Measurements from ENCODE around the gene G3BP2. TPM values are rescaled to one million over a fixed set of nuclear protein-coding genes. Genes with fewer than 3 reads are reported as not detected.
A peak's percentile ranks its signal among the peaks of the same experiment; 100 is the strongest.
"Not testable (repeated sequence)": the region's sequence is repeated elsewhere in the genome, so short reads cannot be mapped to it uniquely, and the experiment has no call there.

G3BP2 gene
- total RNA-seq, 1 donor: 228 TPM

- Histone ChIP-seq H3K9me3 (ENCODE audit: low read depth, low read length) (no peaks in the 10 kb centered on the region), H3K4me1 (ENCODE audit: insufficient read depth, low read length) (peaks cover 16% of the 10 kb centered on the region), H3K4me3 (ENCODE audit: low read length) (no peak overlapping the region), H3K27me3 (ENCODE audit: insufficient read depth, low read length) (no peaks in the 10 kb centered on the region)
These were observed 25.2 kb upstream of the G3BP2 start for GRCh38 chr4:75698162-75698962.

GRCh38 chr4:75696581-75696980 is 23.4 kb upstream of the G3BP2 start:
- Histone ChIP-seq H3K9me3 (ENCODE audit: low read depth, low read length) (no peaks in the 10 kb centered on the region), H3K27me3 (ENCODE audit: insufficient read depth, low read length) (no peaks in the 10 kb centered on the region), H3K4me3 (ENCODE audit: low read length) (no peak overlapping the region), H3K4me1 (ENCODE audit: insufficient read depth, low read length) (peaks cover 16% of the 10 kb centered on the region)

- Histone ChIP-seq H3K4me3 (ENCODE audit: low read length) (no peak overlapping the region), H3K4me1 (ENCODE audit: insufficient read depth, low read length) (peaks cover 16% of the 10 kb centered on the region), H3K27me3 (ENCODE audit: insufficient read depth, low read length) (no peaks in the 10 kb centered on the region), H3K9me3 (ENCODE audit: low read depth, low read length) (no peaks in the 10 kb centered on the region)
These were observed 22.9 kb upstream of the G3BP2 start for GRCh38 chr4:75696071-75696470.

- H3K4me1 ChIP-seq (ENCODE audit: insufficient read depth, low read length); H3K9me3 ChIP-seq (ENCODE audit: low read depth, low read length); H3K4me3 ChIP-seq (ENCODE audit: low read length); H3K27me3 ChIP-seq (ENCODE audit: insufficient read depth, low read length): not testable (repeated sequence)
These were observed 18.9 kb upstream of the G3BP2 start for GRCh38 chr4:75692066-75692465.

GRCh38 chr4:75687125-75687524 is 13.9 kb upstream of the G3BP2 start:
- H3K27me3 ChIP-seq (ENCODE audit: insufficient read depth, low read length); H3K4me1 ChIP-seq (ENCODE audit: insufficient read depth, low read length); H3K9me3 ChIP-seq (ENCODE audit: low read depth, low read length); H3K4me3 ChIP-seq (ENCODE audit: low read length): not testable (repeated sequence)

- Histone ChIP-seq H3K4me3 (ENCODE audit: low read length) (no peak overlapping the region), H3K27me3 (ENCODE audit: insufficient read depth, low read length) (no peaks in the 10 kb centered on the region), H3K9me3 (ENCODE audit: low read depth, low read length) (no peaks in the 10 kb centered on the region), H3K4me1 (ENCODE audit: insufficient read depth, low read length) (peaks cover 4% of the 10 kb centered on the region)
These were observed 13.1 kb upstream of the G3BP2 start for GRCh38 chr4:75686346-75686745.

GRCh38 chr4:75685546-75686189 is 12.5 kb upstream of the G3BP2 start:
- H3K27me3 ChIP-seq (ENCODE audit: insufficient read depth, low read length): no peaks in the 10 kb centered on the region
- H3K4me3 ChIP-seq (ENCODE audit: low read length): no peak overlapping the region
- H3K4me1 ChIP-seq (ENCODE audit: insufficient read depth, low read length): peaks cover 4% of the 10 kb centered on the region
- no peaks in the 10 kb centered on the region for H3K9me3 ChIP-seq (ENCODE audit: low read depth, low read length)

- no peaks in the 10 kb centered on the region for H3K27me3 ChIP-seq (ENCODE audit: insufficient read depth, low read length)
- H3K4me3 ChIP-seq (ENCODE audit: low read length): no peak overlapping the region
- no peaks in the 10 kb centered on the region for H3K9me3 ChIP-seq (ENCODE audit: low read depth, low read length)
- peaks cover 4% of the 10 kb centered on the region for H3K4me1 ChIP-seq (ENCODE audit: insufficient read depth, low read length)
These were observed 10.4 kb upstream of the G3BP2 start for GRCh38 chr4:75683482-75684155.

GRCh38 chr4:75679876-75680575 is 6.8 kb upstream of the G3BP2 start:
- Histone ChIP-seq H3K4me1 (ENCODE audit: insufficient read depth, low read length) (no peaks in the 10 kb centered on the region), H3K27me3 (ENCODE audit: insufficient read depth, low read length) (no peaks in the 10 kb centered on the region), H3K9me3 (ENCODE audit: low read depth, low read length) (no peaks in the 10 kb centered on the region), H3K4me3 (ENCODE audit: low read length) (no peak overlapping the region)

- peaks cover 2% of the 10 kb centered on the region for H3K4me1 ChIP-seq (ENCODE audit: insufficient read depth, low read length)
- H3K27me3 ChIP-seq (ENCODE audit: insufficient read depth, low read length): no peaks in the 10 kb centered on the region
- H3K9me3 ChIP-seq (ENCODE audit: low read depth, low read length): no peaks in the 10 kb centered on the region
- no peak overlapping the region for H3K4me3 ChIP-seq (ENCODE audit: low read length)
These were observed 5.8 kb upstream of the G3BP2 start for GRCh38 chr4:75678965-75679364.

GRCh38 chr4:75678473-75678872 is 5.3 kb upstream of the G3BP2 start:
- no peak overlapping the region for H3K4me3 ChIP-seq (ENCODE audit: low read length)
- peaks cover 6% of the 10 kb centered on the region for H3K4me1 ChIP-seq (ENCODE audit: insufficient read depth, low read length)
- no peaks in the 10 kb centered on the region for H3K27me3 ChIP-seq (ENCODE audit: insufficient read depth, low read length)
- no peaks in the 10 kb centered on the region for H3K9me3 ChIP-seq (ENCODE audit: low read depth, low read length)

GRCh38 chr4:75675004-75675531 is 1.9 kb upstream of the G3BP2 start:
- H3K4me3 ChIP-seq (ENCODE audit: low read length): no peak overlapping the region
- no peaks in the 10 kb centered on the region for H3K27me3 ChIP-seq (ENCODE audit: insufficient read depth, low read length)
- H3K4me1 ChIP-seq (ENCODE audit: insufficient read depth, low read length): peaks cover 16% of the 10 kb centered on the region
- H3K9me3 ChIP-seq (ENCODE audit: low read depth, low read length): no peaks in the 10 kb centered on the region

GRCh38 chr4:75673959-75674328 is 733 bp upstream of the G3BP2 start:
- H3K9me3 ChIP-seq (ENCODE audit: low read depth, low read length): no peaks in the 10 kb centered on the region
- H3K4me3 ChIP-seq (ENCODE audit: low read length): peak overlapping the region; percentile 97
- H3K27me3 ChIP-seq (ENCODE audit: insufficient read depth, low read length): no peaks in the 10 kb centered on the region
- H3K4me1 ChIP-seq (ENCODE audit: insufficient read depth, low read length): peaks cover 27% of the 10 kb centered on the region

- H3K9me3 ChIP-seq (ENCODE audit: low read depth, low read length): no peaks in the 10 kb centered on the region
- peak overlapping the region; percentile 97 for H3K4me3 ChIP-seq (ENCODE audit: low read length)
- H3K4me1 ChIP-seq (ENCODE audit: insufficient read depth, low read length): peaks cover 38% of the 10 kb centered on the region
- H3K27me3 ChIP-seq (ENCODE audit: insufficient read depth, low read length): no peaks in the 10 kb centered on the region
These were observed 667 bp downstream of the G3BP2 start for GRCh38 chr4:75672461-75673026.
